AG04450 (cell line): ENCODE data around the gene MASP2. TPM values are rescaled to one million over a fixed set of nuclear protein-coding genes. Genes with fewer than 3 reads are reported as not detected.
"Not testable (repeated sequence)": the region's sequence is repeated elsewhere in the genome, so short reads cannot be mapped to it uniquely, and the experiment has no call there.

Source experiments
- CTCF ChIA-PET: fragments of 300-600, 350-600 bp; formaldehyde crosslinking; extraction: SDS; loops from one replicate; lab custom pipeline; 2022; ENCODE audit warnings: antibody characterized with exemption, inconsistent platforms; lab: Charles Lee
- POLR2A ChIA-PET: fragments of 350-600 bp; formaldehyde crosslinking; extraction: SDS; loops from one replicate; lab custom pipeline; 2021; ENCODE audit warnings: antibody characterized with exemption, inconsistent platforms; lab: Yijun Ruan, JAX
- DNase-seq: peaks from one replicate; pipeline ENCODE4 v3.0.0-alpha.2; 2011; ENCODE audit warnings: low read depth, low spot score
- H3K27ac ChIP-seq: one replicate; pipeline ENCODE4 v1.5.1; 2012; ENCODE audit warnings: low read depth, low read length, control low read depth
- H3K27me3 ChIP-seq: one replicate; pipeline ENCODE4 v1.6.0; 2012; ENCODE audit warnings: low read length; ENCODE audit not compliant: control insufficient read depth, insufficient read depth
- H3K4me3 ChIP-seq: 2 replicates; pipeline ENCODE4 v1.5.1; 2011; ENCODE audit warnings: mild to moderate bottlenecking, low read depth, low read length, control low read depth
- H3K9me3 ChIP-seq: 2 replicates; pipeline ENCODE4 v1.5.1; 2012; ENCODE audit warnings: low read length; ENCODE audit not compliant: control insufficient read depth, insufficient read depth
- polyA plus RNA-seq: library from polyadenylated mRNA; depleted of rRNA; stranded (reverse); fragments of >200 nt; gene quantifications from 2 replicates; pipeline ENCODE4 v1.2.3, GENCODE V29; 2011
- TF ChIP-seq, protein P1 (sequence below): IDR thresholded peaks from 2 replicates; pipeline ENCODE4 v1.5.1; 2011; ENCODE audit warnings: low read depth, low read length, control low read depth, inconsistent platforms

Gene MASP2
- polyA plus RNA-seq, 1 experiment = not detected

GRCh38 chr1:11037740-11038182 is 9.3 kb downstream of the MASP2 start:
- Histone ChIP-seq H3K27me3 (peaks cover 5% of the 10 kb centered on the region), H3K27ac (no peak overlapping the region), H3K9me3 (no peaks in the 10 kb centered on the region), H3K4me3 (no peak overlapping the region)
- ChIA-PET POLR2A (interaction anchor here (0.6 to 1.6 kb wide), 3 partner anchors 22 to 872 kb away, joined by 6 to 9 read pairs (median 6); partner anchors contain the start of genes SRM and TARDBP), CTCF (interaction anchor here (0.6 to 3.0 kb wide), 88 partner anchors 9 to 1241 kb away, joined by 3 to 84 read pairs (median 6); partner anchors contain the start of genes ANGPTL7, CLCN6, EXOSC10 and FBXO2)
- peak; percentile 77 for DNase-seq
- TF ChIP-seq, protein P1, sequence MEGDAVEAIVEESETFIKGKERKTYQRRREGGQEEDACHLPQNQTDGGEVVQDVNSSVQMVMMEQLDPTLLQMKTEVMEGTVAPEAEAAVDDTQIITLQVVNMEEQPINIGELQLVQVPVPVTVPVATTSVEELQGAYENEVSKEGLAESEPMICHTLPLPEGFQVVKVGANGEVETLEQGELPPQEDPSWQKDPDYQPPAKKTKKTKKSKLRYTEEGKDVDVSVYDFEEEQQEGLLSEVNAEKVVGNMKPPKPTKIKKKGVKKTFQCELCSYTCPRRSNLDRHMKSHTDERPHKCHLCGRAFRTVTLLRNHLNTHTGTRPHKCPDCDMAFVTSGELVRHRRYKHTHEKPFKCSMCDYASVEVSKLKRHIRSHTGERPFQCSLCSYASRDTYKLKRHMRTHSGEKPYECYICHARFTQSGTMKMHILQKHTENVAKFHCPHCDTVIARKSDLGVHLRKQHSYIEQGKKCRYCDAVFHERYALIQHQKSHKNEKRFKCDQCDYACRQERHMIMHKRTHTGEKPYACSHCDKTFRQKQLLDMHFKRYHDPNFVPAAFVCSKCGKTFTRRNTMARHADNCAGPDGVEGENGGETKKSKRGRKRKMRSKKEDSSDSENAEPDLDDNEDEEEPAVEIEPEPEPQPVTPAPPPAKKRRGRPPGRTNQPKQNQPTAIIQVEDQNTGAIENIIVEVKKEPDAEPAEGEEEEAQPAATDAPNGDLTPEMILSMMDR = peak; percentile 100

GRCh38 chr1:11037019-11037739 is 9.9 kb downstream of the MASP2 start:
- H3K27me3 ChIP-seq, H3K27ac ChIP-seq, H3K9me3 ChIP-seq, H3K4me3 ChIP-seq, DNase-seq: not testable (repeated sequence)
- CTCF ChIA-PET = interaction anchor here (0.6 to 3.0 kb wide), 76 partner anchors 7 to 1242 kb away, joined by 3 to 84 read pairs (median 7); partner anchors contain the start of genes ANGPTL7, CLCN6, EXOSC10 and FBXO6
- POLR2A ChIA-PET = interaction anchor here (1.6 kb wide), 2 partner anchors 23 to 25 kb away, joined by 6 read pairs; partner anchors contain the start of genes SRM and TARDBP

DNA sequence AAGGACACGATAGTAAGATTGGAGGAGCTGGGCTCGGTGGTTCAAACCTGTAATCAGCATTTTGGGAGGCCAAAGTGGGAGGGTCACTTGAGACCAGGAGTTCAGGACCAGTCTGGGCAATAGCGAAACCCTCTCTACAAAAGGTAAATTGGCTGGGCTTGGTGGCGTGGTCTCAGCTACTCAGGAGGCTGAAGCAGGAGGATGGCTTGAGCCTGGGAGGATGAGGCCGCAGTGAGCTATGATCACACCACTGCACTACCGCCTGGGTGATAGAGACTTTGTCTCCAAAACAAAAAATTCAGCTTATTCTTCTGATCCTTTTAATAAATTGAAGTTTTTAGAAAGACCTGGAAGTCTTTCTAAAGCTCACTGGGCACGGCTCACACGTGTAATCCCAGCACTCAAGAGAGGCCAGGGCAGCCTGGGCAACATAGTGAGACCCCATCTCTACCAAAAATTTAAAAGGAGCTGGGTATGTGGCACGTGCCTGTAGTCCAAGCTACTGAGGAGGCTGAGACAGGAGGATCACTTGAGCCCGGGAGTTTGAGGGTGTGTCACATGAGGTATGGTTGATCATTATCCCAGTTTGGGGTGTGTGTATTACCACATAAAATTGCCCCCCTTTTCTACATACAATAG is 15.3 kb downstream of the MASP2 start:
- Histone ChIP-seq H3K27ac (no peak overlapping the region), H3K9me3 (no peaks in the 10 kb centered on the region; the same call in 1 of the 2 replicates), H3K4me3 (no peak overlapping the region), H3K27me3 (no peaks in the 10 kb centered on the region)
- ChIA-PET CTCF (no interaction called here), POLR2A (interaction anchor here (0.9 kb wide), 1 partner anchor 39 kb away, joined by 3 read pairs; no protein-coding TSS in a partner anchor)
- TF ChIP-seq, protein P1 = no peak
- DNase-seq = no peak

DNA sequence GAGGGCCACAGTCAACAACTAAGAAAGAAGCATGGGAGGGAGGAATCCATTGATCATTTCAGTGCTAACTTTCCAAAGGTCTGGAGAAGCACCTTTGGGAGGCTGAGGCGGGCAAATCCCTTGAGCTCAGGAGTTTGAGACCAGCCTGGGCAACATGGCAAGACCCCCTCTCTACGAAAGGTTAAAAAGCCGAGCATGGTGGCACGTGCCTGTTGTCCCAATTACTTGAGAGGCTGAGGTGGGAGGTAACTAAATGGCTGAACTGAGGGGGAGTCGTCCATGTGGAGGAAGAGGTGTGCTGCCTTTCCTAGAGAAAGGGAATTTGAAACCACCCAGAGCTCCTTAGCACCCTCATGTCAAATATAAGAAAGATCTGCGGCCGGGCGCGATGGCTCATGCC is 16.2 kb downstream of the MASP2 start:
- CTCF ChIA-PET = no interaction called here
- TF ChIP-seq, protein P1 = no peak
- Histone ChIP-seq H3K27me3 (no peaks in the 10 kb centered on the region), H3K27ac (no peak overlapping the region), H3K4me3 (no peak overlapping the region), H3K9me3 (no peaks in the 10 kb centered on the region; the same call in 1 of the 2 replicates)
- no peak for DNase-seq
- POLR2A ChIA-PET = interaction anchor here (0.6 kb wide), 2 partner anchors 15 to 29 kb away, joined by 5 to 6 read pairs; partner anchors contain the start of gene SRM

- no peak for DNase-seq
- CTCF ChIA-PET = interaction anchor here (1.8 kb wide), 1 partner anchor 10 kb away, joined by 9 read pairs; no protein-coding TSS in a partner anchor
- H3K4me3 ChIP-seq = no peak overlapping the region
- no peak overlapping the region for H3K27ac ChIP-seq
- no peaks in the 10 kb centered on the region for H3K27me3 ChIP-seq
- H3K9me3 ChIP-seq = no peaks in the 10 kb centered on the region; the same call in 1 of the 2 replicates
- POLR2A ChIA-PET = no interaction called here
- TF ChIP-seq, protein P1 = no peak
Observed at GRCh38 chr1:11028018-11028417, 19.0 kb downstream of the MASP2 start.
